WTC11 (cell line): Measurements from ENCODE around the gene RPS15.

ENCODE experiments used
- CREB1 ChIP-seq: sonication (generic); formaldehyde crosslinking; IDR thresholded peaks from 2 replicates; pipeline ENCODE4 v1.8.0; 2023; ENCODE audit warnings: mild to moderate bottlenecking, missing genetic modification reagents
- CTCF ChIP-seq: fragments of 200-600 bp; IDR thresholded peaks from 2 replicates; pipeline ENCODE4 v1.8.0; 2022; ENCODE audit warnings: antibody characterized with exemption
- FOXP4 ChIP-seq: sonication (generic); formaldehyde crosslinking; IDR thresholded peaks from 2 replicates; pipeline ENCODE4 v1.8.0; 2022; ENCODE audit warnings: mild to moderate bottlenecking, missing genetic modification reagents
- GABPB1 ChIP-seq: sonication (generic); formaldehyde crosslinking; IDR thresholded peaks from 2 replicates; pipeline ENCODE4 v1.8.1; 2023; ENCODE audit warnings: mild to moderate bottlenecking, missing genetic modification reagents
- HMGXB4 ChIP-seq: sonication (generic); formaldehyde crosslinking; IDR thresholded peaks from 2 replicates; pipeline ENCODE4 v1.8.1; 2023; ENCODE audit warnings: mild to moderate bottlenecking, moderate library complexity, missing genetic modification reagents
- IRF2 ChIP-seq: sonication (generic); formaldehyde crosslinking; IDR thresholded peaks from 2 replicates; pipeline ENCODE4 v1.8.0; 2022; ENCODE audit warnings: low read depth, missing genetic modification reagents, borderline replicate concordance
- KAT7 ChIP-seq: sonication (generic); formaldehyde crosslinking; IDR thresholded peaks from 2 replicates; pipeline ENCODE4 v1.8.1; 2023; ENCODE audit warnings: missing genetic modification reagents, mild to moderate bottlenecking, borderline replicate concordance
- STAT6 ChIP-seq: sonication (generic); formaldehyde crosslinking; conservative IDR thresholded peaks from 2 replicates; pipeline ENCODE4 v1.8.1; 2023; ENCODE audit warnings: mild to moderate bottlenecking, low read depth, missing genetic modification reagents, moderate library complexity
- TEAD4 ChIP-seq: sonication (generic); formaldehyde crosslinking; IDR thresholded peaks from 2 replicates; pipeline ENCODE4 v1.8.0; 2022; ENCODE audit warnings: mild to moderate bottlenecking, missing genetic modification reagents
- ZNF219 ChIP-seq: sonication (generic); formaldehyde crosslinking; IDR thresholded peaks from 2 replicates; pipeline ENCODE4 v1.8.0; 2023; ENCODE audit warnings: missing genetic modification reagents, mild to moderate bottlenecking, borderline replicate concordance
- ZNF671 ChIP-seq: fragments of 250-450 bp; sonication (Bioruptor Pico); IDR thresholded peaks from 2 replicates; pipeline ENCODE4 v1.8.0; 2021; ENCODE audit warnings: mild to moderate bottlenecking

- TF ChIP-seq ZNF219 (CRISPR knock-in tag) (no peak), FOXP4 (CRISPR knock-in tag) (no peak), CTCF (no peak), HMGXB4 (CRISPR knock-in tag) (no peak), KAT7 (CRISPR knock-in tag) (no peak), TEAD4 (CRISPR knock-in tag) (no peak), GABPB1 (no peak), STAT6 (CRISPR knock-in tag) (no peak), CREB1 (no peak), IRF2 (CRISPR knock-in tag) (no peak), ZNF671 (CRISPR knock-in tag) (no peak)
Measured at GRCh38 chr19:1422360-1422759, 15.8 kb upstream of the RPS15 start.
